ENCODE data around the gene CARNS1.

CARNS1 gene

GRCh38 chr11:67415501-67416304 is at the start of gene CARNS1:
Gene CARNS1, plus strand, starts transcription at chr11:67415678. Its CDS starts 522 bp downstream, at chr11:67416200.
- H3K27ac Mint-ChIP-seq, result peak within 1 kb of the TSS; percentile 85
- peak within 1 kb of the TSS; percentile 85 for H3K4me3 Mint-ChIP-seq
- H3K9me3 Mint-ChIP-seq, result no peaks in the 10 kb centered on the region
- H3K36me3 Mint-ChIP-seq, result no peaks in the 10 kb centered on the region
- H3K4me1 Mint-ChIP-seq, result peaks cover 84% of the 10 kb centered on the region
- H3K27me3 Mint-ChIP-seq, result no peaks in the 10 kb centered on the region

GRCh38 chr11:67365736-67366444 is 49.6 kb upstream of the CARNS1 start:
- no peaks in the 10 kb centered on the region for H3K9me3 Mint-ChIP-seq
- H3K27ac Mint-ChIP-seq, result no peak overlapping the region
- H3K27me3 Mint-ChIP-seq, result no peaks in the 10 kb centered on the region
- no peak overlapping the region for H3K4me3 Mint-ChIP-seq
- peaks cover 24% of the 10 kb centered on the region for H3K4me1 Mint-ChIP-seq
- no peaks in the 10 kb centered on the region for H3K36me3 Mint-ChIP-seq

- no peak overlapping the region for H3K27ac Mint-ChIP-seq
Observed at GRCh38 chr11:67366546-67366945, 48.9 kb upstream of the CARNS1 start.

GRCh38 chr11:67366961-67367760 is 48.3 kb upstream of the CARNS1 start:
- Mint-ChIP-seq H3K27ac (no peak overlapping the region), H3K36me3 (no peaks in the 10 kb centered on the region), H3K27me3 (no peaks in the 10 kb centered on the region), H3K4me1 (peaks cover 33% of the 10 kb centered on the region), H3K9me3 (no peaks in the 10 kb centered on the region), H3K4me3 (no peak overlapping the region)

More at GRCh38 chr11:67366546-67366945, 48.9 kb upstream of the CARNS1 start:
- Mint-ChIP-seq H3K27me3 (no peaks in the 10 kb centered on the region), H3K36me3 (no peaks in the 10 kb centered on the region), H3K4me3 (no peak overlapping the region), H3K4me1 (peaks cover 28% of the 10 kb centered on the region), H3K9me3 (no peaks in the 10 kb centered on the region)

- H3K4me1 Mint-ChIP-seq, result peaks cover 31% of the 10 kb centered on the region
- no peaks in the 10 kb centered on the region for H3K9me3 Mint-ChIP-seq
- H3K36me3 Mint-ChIP-seq, result no peaks in the 10 kb centered on the region
- no peak overlapping the region for H3K4me3 Mint-ChIP-seq
- H3K27me3 Mint-ChIP-seq, result no peaks in the 10 kb centered on the region
- no peak overlapping the region for H3K27ac Mint-ChIP-seq
Observed at GRCh38 chr11:67367761-67368227, 47.7 kb upstream of the CARNS1 start.

- Mint-ChIP-seq H3K9me3 (no peaks in the 10 kb centered on the region), H3K27ac (no peak overlapping the region), H3K4me1 (peaks cover 28% of the 10 kb centered on the region), H3K4me3 (no peak overlapping the region), H3K27me3 (no peaks in the 10 kb centered on the region), H3K36me3 (no peaks in the 10 kb centered on the region)
Observed at GRCh38 chr11:67368621-67369020, 46.9 kb upstream of the CARNS1 start.

- no peak overlapping the region for H3K4me3 Mint-ChIP-seq
- peaks cover 27% of the 10 kb centered on the region for H3K4me1 Mint-ChIP-seq
- no peaks in the 10 kb centered on the region for H3K36me3 Mint-ChIP-seq
- H3K27me3 Mint-ChIP-seq, result peaks cover 3% of the 10 kb centered on the region
- no peak overlapping the region for H3K27ac Mint-ChIP-seq
- H3K9me3 Mint-ChIP-seq, result no peaks in the 10 kb centered on the region
Observed at GRCh38 chr11:67369275-67369674, 46.2 kb upstream of the CARNS1 start.

- H3K4me3 Mint-ChIP-seq, result no peak overlapping the region
Observed at GRCh38 chr11:67369801-67370284, 45.6 kb upstream of the CARNS1 start.

GRCh38 chr11:67370351-67371076 is 45.0 kb upstream of the CARNS1 start:
- H3K36me3 Mint-ChIP-seq, result no peaks in the 10 kb centered on the region
- peaks cover 25% of the 10 kb centered on the region for H3K4me1 Mint-ChIP-seq
- H3K4me3 Mint-ChIP-seq, result no peak overlapping the region
- H3K27me3 Mint-ChIP-seq, result peaks cover 4% of the 10 kb centered on the region
- no peaks in the 10 kb centered on the region for H3K9me3 Mint-ChIP-seq
- H3K27ac Mint-ChIP-seq, result no peak overlapping the region

More at GRCh38 chr11:67369801-67370284, 45.6 kb upstream of the CARNS1 start:
- Mint-ChIP-seq H3K9me3 (no peaks in the 10 kb centered on the region), H3K27me3 (peaks cover 4% of the 10 kb centered on the region), H3K36me3 (no peaks in the 10 kb centered on the region), H3K27ac (no peak overlapping the region), H3K4me1 (peaks cover 26% of the 10 kb centered on the region)

GRCh38 chr11:67371189-67371910 is 44.1 kb upstream of the CARNS1 start:
- no peaks in the 10 kb centered on the region for H3K9me3 Mint-ChIP-seq
- peaks cover 4% of the 10 kb centered on the region for H3K27me3 Mint-ChIP-seq
- H3K4me3 Mint-ChIP-seq, result peak overlapping the region; percentile 80
- H3K36me3 Mint-ChIP-seq, result no peaks in the 10 kb centered on the region
- peak overlapping the region; percentile 42 for H3K27ac Mint-ChIP-seq
- H3K4me1 Mint-ChIP-seq, result peaks cover 25% of the 10 kb centered on the region

GRCh38 chr11:67371911-67372320 is 43.6 kb upstream of the CARNS1 start:
- Mint-ChIP-seq H3K36me3 (no peaks in the 10 kb centered on the region), H3K27ac (peak overlapping the region; percentile 23), H3K4me1 (peaks cover 25% of the 10 kb centered on the region), H3K9me3 (no peaks in the 10 kb centered on the region), H3K4me3 (peak overlapping the region; percentile 80), H3K27me3 (peaks cover 4% of the 10 kb centered on the region)

GRCh38 chr11:67372321-67372992 is 43.0 kb upstream of the CARNS1 start:
- H3K27me3 Mint-ChIP-seq, result peaks cover 4% of the 10 kb centered on the region
- H3K4me3 Mint-ChIP-seq, result no peak overlapping the region
- H3K9me3 Mint-ChIP-seq, result no peaks in the 10 kb centered on the region
- peaks cover 25% of the 10 kb centered on the region for H3K4me1 Mint-ChIP-seq
- H3K36me3 Mint-ChIP-seq, result no peaks in the 10 kb centered on the region
- H3K27ac Mint-ChIP-seq, result no peak overlapping the region

- H3K36me3 Mint-ChIP-seq, result no peaks in the 10 kb centered on the region
- peaks cover 4% of the 10 kb centered on the region for H3K27me3 Mint-ChIP-seq
- peak within 1 kb of the TSS; percentile 88 for H3K4me3 Mint-ChIP-seq
- peaks cover 25% of the 10 kb centered on the region for H3K4me1 Mint-ChIP-seq
- H3K27ac Mint-ChIP-seq, result peak within 1 kb of the TSS; percentile 85
- no peaks in the 10 kb centered on the region for H3K9me3 Mint-ChIP-seq
Observed at GRCh38 chr11:67372993-67373647, 42.4 kb upstream of the CARNS1 start, which contains the start of gene CLCF1. Gene CLCF1, minus strand, starts transcription at chr11:67373598. Its CDS starts 59 bp downstream, at chr11:67373539.

Measured in activated naive CD4-positive, alpha-beta T cell treated with anti-CD3 and anti-CD28 coated beads, Interleukin-2, amount 50 U/mL, for 24 hours (primary cell).